HL-60 (cell line): ENCODE results near the gene NDUFV3.
"Not testable (repeated sequence)": the region's sequence is repeated elsewhere in the genome, so short reads cannot be mapped to it uniquely, and the experiment has no call there.

Source experiments
- DNase-seq, 2 experiments: peaks; one replicate each; pipeline ENCODE4 v3.0.0-alpha.2; 2010 to 2020; ENCODE audit warnings: low read depth in 1 of 2, low spot score in 1 of 2
- H3K27ac ChIP-seq: fragments of 250-450 bp; sonication (Bioruptor Pico); replicated peaks from 2 replicates; pipeline ENCODE4 v1.5.1; 2020; ENCODE audit warnings: mild to moderate bottlenecking, moderate library complexity
- H3K27me3 ChIP-seq: fragments of 250-450 bp; sonication (Bioruptor Pico); 2 replicates; pipeline ENCODE4 v1.5.1; 2021; ENCODE audit warnings: mild to moderate bottlenecking, moderate library complexity; ENCODE audit not compliant: insufficient read depth, poor library complexity, severe bottlenecking
- H3K4me3 ChIP-seq: replicated peaks from 2 replicates; pipeline ENCODE4 v1.5.1; 2011; ENCODE audit warnings: mild to moderate bottlenecking, control low read depth, low read length; ENCODE audit not compliant: insufficient read depth
- GABPA ChIP-seq: IDR thresholded peaks from 2 replicates; pipeline ENCODE4 v1.6.1; 2012; ENCODE audit warnings: low read depth
- POLR2AphosphoS5 ChIP-seq: IDR thresholded peaks from 2 replicates; pipeline ENCODE4 v1.6.1; 2012; ENCODE audit warnings: low read depth
- SPI1 ChIP-seq: IDR thresholded peaks from 2 replicates; pipeline ENCODE4 v1.6.1; 2012; ENCODE audit warnings: low read depth, mild to moderate bottlenecking, borderline replicate concordance
- TF ChIP-seq, protein P1 (sequence below): IDR thresholded peaks from 2 replicates; pipeline ENCODE4 v1.6.1; 2012; ENCODE audit warnings: low read depth; ENCODE audit not compliant: insufficient replicate concordance
- TF ChIP-seq, protein P2 (sequence below): IDR thresholded peaks from one replicate; pipeline ENCODE4 v1.5.1; 2011; ENCODE audit warnings: low read length, control low read depth, inconsistent platforms; ENCODE audit not compliant: insufficient read depth

The NDUFV3 gene

DNA sequence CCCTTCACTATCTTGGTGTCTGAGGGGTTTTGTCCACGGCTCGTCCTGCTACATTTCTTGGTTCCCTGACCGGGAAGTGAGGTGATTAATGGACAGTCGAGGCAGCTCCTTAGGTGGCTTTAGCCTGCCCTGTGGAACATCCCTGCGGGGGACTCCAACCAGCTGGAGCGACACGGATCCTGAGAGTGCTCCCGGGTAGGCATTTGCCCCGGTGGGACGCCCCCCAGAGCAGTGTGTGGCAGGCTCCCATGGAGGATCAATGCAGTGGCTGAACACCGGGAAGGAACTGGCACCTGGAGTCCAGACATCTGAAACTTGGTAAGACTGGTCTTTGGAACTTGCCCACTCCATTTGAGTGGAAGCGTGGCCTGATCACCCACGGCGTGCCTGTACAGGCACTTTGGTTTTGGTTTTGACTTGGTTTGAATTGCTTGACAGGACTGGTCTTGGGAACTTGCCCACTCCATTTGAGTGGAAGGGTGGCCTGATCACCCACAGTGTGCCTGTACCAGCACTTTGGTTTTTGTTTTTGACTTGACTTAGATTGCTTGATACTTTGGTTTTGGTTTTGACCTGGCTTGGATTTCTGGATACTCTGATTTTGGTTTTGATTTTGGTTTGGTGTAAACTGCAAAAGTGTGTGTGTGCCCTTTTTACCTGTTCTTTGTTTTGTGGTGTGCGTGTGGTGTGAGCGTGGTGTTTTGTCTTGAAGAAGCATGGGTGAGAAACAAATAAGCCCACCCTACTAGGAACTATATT lies 39.4 kb downstream of the NDUFV3 start:
- H3K27me3 ChIP-seq, H3K27ac ChIP-seq, H3K4me3 ChIP-seq, DNase-seq: not testable (repeated sequence)

DNA sequence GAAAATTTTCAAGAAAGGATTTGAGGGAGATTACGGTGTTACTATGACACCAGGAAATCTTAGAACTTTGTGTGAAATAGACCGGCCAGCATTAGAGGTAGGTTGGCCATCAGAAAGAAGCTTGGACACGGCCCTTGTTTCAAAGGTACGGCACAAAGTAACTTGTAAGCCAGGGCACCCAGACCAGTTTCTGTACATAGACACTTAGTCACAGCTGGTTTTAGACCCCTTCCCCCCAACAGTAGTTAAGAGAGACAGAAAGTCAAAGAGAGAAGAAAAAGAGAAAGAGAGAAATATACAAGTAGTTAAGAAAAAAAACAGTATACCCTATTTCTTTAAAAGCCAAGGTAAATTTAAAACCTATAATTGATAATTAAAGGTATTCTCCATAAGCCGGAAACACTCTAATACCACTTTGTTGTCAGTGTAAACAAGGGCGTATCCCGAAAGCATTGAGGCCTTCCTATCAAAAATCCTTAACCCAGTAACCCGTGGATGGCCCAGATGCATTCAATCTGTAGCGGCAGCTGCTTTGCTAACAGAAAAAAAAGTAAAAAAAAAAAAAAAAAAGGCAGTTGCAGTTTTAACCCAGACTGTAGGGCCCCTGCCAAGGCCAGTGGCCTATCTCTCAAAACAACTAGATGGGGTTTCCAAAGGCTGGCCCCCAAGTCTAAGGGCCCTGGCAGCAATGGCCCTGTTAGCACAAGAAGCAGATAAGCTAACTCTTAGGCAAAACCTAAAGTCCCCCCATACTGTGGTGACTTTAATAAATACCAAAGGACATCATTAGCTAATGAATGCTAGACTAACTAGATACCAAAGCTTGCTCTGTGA lies 40.2 kb downstream of the NDUFV3 start:
- not testable (repeated sequence) for H3K27ac ChIP-seq, H3K4me3 ChIP-seq, H3K27me3 ChIP-seq, DNase-seq

DNA sequence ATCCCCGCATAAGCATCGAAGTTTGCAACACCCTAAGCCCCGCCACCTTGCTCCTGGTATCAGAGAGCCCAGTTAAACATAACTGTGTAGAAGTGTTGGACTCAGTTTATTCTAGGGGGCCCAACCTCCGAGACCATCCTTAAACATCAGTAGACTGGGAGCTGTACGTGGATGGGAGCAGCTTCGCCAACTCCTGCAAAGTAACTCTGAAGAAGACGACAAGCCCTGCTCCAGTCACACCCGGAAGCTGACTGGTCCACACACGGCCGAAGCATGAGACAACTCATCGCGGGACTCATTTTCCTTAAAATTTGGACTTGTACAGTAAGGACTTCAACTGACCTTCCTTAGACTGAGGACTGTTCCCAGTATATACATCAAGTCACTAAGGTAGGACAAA lies 40.9 kb downstream of the NDUFV3 start:
- not testable (repeated sequence) for H3K27me3 ChIP-seq, H3K4me3 ChIP-seq, H3K27ac ChIP-seq, DNase-seq

DNA sequence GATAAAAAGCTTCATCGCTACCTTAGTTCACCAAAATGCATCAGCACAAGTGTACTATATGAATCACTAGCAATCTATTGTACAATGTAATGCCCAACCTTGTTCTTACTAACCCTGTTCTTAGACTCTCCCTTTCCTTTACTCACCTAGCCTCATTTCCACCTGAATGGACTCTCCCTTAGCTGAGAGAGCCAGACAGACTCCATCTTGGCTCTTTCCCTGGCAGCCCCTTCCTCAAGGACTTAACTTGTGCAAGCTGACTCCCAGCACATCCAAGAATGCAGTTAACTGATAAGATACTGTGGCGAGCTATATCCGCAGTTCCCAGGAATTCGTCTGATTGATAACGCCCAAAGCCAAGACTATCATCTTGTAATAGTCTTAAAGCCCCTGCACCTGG lies 43.3 kb downstream of the NDUFV3 start:
- H3K27me3 ChIP-seq, H3K27ac ChIP-seq, DNase-seq, H3K4me3 ChIP-seq: not testable (repeated sequence)

DNA sequence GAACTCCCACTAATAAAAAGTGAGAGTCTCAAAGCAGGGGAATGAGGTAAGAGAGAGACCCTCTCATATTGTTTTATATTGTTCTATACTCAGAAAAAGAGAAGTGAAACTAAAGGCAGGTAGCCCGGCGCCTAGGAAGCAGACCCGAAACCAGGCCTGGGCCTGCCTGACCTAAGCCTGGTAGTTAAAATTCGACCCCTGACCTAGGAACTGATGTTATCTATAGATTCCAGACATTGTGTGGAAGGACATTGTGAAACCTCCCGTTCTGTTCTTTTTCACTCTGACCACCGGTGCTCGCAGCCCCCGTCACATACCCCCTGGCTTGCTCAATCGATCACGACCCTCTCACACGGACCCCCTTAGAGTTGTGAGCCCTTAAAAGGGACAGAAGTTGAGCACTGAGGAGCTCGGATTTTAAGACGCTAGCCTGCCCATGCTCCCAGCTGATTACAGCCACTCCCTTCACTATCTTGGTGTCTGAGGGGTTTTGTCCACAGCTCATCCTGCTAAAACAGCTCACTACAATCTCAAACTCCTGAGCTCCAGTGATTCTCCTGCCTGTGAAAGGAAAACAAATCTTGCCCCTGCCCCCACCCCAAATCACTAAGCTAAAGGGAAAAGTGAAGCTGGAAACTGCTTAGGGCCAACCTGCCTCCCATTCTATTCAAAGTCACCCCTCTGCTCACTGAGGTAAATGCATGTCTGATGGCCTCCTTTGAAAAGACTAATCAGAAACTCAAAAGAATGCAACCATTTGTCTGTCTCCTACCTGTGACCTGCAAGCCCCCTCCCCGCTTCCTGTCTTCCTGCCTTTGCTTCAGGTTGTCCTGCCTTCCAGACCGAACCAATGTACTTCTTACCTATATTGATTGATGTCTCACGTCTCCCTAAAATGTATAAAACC lies 44.2 kb downstream of the NDUFV3 start:
- DNase-seq, H3K27ac ChIP-seq, H3K27me3 ChIP-seq, H3K4me3 ChIP-seq: not testable (repeated sequence)

DNA sequence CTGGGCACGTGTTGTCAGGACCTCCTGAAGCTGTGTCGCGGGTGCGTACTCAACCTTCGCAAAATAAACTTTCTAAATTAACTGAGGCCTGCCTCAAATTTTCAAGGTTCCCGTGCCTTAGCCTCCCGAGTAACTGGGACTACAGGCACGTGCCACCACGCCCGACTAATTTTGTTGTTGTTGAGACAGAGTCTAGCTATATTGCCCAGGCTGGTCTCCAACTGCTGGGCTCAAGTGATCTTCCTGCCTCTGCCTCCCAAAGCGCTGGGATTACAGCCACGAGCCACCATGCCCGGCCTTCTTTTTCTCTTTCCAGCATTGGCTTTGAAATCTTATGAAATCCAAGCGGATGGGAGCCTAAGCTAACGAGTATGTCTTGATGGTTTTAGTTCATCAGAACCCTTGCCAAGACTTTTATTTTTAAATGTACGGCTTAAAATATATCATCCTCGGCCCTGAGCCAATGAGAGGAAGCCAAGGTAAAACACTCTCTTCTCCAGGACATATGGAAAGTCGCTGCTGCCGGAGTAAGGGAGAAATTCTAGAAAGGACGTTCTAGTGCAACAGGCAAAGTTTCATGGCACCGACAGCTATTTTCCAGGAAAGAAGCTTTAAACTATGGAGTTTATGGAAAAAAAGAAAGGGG lies 45.0 kb downstream of the NDUFV3 start:
- no peak for DNase-seq
- Histone ChIP-seq H3K27me3 (no peaks in the 10 kb centered on the region), H3K4me3 (no peak overlapping the region), H3K27ac (no peak overlapping the region)
- TF ChIP-seq, protein P1, sequence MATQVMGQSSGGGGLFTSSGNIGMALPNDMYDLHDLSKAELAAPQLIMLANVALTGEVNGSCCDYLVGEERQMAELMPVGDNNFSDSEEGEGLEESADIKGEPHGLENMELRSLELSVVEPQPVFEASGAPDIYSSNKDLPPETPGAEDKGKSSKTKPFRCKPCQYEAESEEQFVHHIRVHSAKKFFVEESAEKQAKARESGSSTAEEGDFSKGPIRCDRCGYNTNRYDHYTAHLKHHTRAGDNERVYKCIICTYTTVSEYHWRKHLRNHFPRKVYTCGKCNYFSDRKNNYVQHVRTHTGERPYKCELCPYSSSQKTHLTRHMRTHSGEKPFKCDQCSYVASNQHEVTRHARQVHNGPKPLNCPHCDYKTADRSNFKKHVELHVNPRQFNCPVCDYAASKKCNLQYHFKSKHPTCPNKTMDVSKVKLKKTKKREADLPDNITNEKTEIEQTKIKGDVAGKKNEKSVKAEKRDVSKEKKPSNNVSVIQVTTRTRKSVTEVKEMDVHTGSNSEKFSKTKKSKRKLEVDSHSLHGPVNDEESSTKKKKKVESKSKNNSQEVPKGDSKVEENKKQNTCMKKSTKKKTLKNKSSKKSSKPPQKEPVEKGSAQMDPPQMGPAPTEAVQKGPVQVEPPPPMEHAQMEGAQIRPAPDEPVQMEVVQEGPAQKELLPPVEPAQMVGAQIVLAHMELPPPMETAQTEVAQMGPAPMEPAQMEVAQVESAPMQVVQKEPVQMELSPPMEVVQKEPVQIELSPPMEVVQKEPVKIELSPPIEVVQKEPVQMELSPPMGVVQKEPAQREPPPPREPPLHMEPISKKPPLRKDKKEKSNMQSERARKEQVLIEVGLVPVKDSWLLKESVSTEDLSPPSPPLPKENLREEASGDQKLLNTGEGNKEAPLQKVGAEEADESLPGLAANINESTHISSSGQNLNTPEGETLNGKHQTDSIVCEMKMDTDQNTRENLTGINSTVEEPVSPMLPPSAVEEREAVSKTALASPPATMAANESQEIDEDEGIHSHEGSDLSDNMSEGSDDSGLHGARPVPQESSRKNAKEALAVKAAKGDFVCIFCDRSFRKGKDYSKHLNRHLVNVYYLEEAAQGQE = no peak
- TF ChIP-seq, protein P2, sequence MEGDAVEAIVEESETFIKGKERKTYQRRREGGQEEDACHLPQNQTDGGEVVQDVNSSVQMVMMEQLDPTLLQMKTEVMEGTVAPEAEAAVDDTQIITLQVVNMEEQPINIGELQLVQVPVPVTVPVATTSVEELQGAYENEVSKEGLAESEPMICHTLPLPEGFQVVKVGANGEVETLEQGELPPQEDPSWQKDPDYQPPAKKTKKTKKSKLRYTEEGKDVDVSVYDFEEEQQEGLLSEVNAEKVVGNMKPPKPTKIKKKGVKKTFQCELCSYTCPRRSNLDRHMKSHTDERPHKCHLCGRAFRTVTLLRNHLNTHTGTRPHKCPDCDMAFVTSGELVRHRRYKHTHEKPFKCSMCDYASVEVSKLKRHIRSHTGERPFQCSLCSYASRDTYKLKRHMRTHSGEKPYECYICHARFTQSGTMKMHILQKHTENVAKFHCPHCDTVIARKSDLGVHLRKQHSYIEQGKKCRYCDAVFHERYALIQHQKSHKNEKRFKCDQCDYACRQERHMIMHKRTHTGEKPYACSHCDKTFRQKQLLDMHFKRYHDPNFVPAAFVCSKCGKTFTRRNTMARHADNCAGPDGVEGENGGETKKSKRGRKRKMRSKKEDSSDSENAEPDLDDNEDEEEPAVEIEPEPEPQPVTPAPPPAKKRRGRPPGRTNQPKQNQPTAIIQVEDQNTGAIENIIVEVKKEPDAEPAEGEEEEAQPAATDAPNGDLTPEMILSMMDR = no peak
- TF ChIP-seq GABPA (no peak), POLR2AphosphoS5 (no peak), SPI1 (no peak)

DNA sequence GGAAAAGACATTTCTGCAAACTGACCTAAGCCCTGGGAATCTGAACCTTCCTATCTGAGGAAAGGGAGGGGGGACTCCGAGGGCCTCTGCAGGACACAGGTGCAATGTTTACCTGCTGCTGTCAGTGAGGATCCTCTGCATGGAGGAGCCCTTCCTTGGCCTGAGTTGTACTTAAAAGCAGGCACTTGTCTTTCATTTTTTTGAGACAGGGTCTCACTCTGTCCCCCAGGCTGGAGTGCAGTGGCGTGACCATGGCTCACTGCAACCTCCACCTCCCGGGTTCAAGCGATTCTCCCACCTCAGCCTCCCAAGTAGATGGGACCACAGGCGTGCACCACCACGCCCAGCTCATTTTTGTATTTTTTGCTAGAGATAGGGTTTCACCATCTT lies 45.5 kb downstream of the NDUFV3 start:
- not testable (repeated sequence) for H3K27me3 ChIP-seq, H3K27ac ChIP-seq, DNase-seq, H3K4me3 ChIP-seq
